ENCODE measurements around the gene GIPR.

DNA sequence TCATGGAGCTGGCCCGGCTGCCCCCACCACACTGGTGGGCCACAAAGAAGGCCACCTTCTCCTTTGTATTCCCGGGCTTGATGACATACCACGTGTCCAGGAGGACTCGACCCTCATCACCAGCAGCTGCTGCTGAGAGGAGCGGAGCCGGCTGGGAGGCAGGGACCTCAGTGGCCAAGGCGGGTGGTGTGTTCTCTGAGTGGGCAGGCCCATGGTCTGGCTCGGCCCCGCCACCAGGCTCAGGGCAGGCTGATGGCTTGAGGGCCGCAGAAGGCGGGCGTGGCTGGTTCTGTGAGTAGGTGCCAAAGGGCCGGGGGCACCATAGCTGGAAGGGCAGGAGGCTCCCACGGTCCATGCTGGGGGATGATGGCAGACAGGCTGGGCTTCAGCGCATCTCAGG lies 45.1 kb downstream of the GIPR start:
- TF ChIP-seq, protein P1, sequence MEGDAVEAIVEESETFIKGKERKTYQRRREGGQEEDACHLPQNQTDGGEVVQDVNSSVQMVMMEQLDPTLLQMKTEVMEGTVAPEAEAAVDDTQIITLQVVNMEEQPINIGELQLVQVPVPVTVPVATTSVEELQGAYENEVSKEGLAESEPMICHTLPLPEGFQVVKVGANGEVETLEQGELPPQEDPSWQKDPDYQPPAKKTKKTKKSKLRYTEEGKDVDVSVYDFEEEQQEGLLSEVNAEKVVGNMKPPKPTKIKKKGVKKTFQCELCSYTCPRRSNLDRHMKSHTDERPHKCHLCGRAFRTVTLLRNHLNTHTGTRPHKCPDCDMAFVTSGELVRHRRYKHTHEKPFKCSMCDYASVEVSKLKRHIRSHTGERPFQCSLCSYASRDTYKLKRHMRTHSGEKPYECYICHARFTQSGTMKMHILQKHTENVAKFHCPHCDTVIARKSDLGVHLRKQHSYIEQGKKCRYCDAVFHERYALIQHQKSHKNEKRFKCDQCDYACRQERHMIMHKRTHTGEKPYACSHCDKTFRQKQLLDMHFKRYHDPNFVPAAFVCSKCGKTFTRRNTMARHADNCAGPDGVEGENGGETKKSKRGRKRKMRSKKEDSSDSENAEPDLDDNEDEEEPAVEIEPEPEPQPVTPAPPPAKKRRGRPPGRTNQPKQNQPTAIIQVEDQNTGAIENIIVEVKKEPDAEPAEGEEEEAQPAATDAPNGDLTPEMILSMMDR (IDR thresholded peaks at IDR 0.05), result no peak
- no peak for TF ChIP-seq EZH2 (IDR thresholded peaks at IDR 0.05)
